ENCODE measurements around the gene DOCK3. TPM values are rescaled to one million over a fixed set of nuclear protein-coding genes. Genes with fewer than 3 reads are reported as not detected.
A peak's percentile ranks its signal among the peaks of the same experiment; 100 is the strongest.

DOCK3 gene
- total and polyA plus RNA-seq, 2 donors (not counting 3 experiments of a cell fraction or from before 2014, with no cell fraction given) = 0.08 to 0.13 TPM

DNA sequence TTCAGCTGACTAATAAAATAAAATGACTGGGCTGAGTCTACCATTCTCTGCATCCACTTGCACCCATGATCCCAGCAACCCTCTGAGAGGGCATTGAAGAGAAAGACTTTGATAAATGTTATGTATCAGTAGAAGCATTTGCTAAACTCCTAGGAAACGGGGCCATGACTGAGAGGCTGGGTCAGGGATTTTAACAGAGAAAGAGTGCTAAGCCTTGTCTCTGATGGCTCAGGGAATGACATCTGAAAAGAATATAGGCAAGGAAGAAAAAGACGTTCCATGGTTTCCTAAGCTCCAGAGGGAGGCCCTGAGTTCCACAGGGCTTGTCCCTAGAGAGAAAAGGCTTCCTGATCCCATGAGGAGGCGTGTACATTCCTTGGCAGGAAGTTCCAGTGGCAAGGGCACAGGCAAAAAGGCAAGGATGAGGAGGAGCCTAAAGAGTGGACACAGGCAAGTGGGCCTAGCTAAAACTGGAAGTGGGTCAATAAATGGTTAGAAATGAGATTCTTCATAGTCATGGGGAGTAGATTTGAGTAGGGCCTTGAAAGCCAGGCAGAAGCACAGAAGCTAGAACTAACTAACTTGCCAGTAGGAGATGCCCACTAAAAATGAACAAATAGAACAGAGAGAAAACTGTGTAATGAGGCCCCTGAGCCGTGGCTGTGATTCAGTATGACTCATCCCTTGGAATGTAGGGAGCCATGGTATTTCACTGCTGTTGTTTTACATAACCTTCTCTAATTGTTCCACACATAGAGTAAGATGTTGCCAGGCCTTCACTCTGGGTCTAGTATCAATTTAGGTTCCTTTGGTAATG lies 665.5 kb downstream of the DOCK3 start:
- peaks cover 15% of the 10 kb centered on the region for H3K4me1 ChIP-seq (ENCODE audit: control insufficient read depth, extremely low read depth, insufficient read depth, low read length)
- peak overlapping the region; percentile 23 for H3K4me2 ChIP-seq (ENCODE audit: insufficient read depth, low read length)
- H3K9me1 ChIP-seq (replicated peaks; ENCODE audit: control insufficient read depth, extremely low read depth, insufficient read depth, low read length) = no peaks in the 10 kb centered on the region
- dilution Hi-C loops (cut with MboI; ENCODE audit: extremely low pct_ligation_motif_present, low sequenced_read_pairs) = no loop called here
- peak overlapping the region; percentile 27 for H3K9ac ChIP-seq (replicated peaks; ENCODE audit: extremely low read depth, insufficient read depth, low read length)
- ChIA-PET POLR2A (interaction anchor here (1.8 kb wide), 1 partner anchor 45 kb away, joined by 7 read pairs; the partner anchor contains the start of gene MANF), CTCF (interaction anchor here (0.9 to 3.6 kb wide), 7 partner anchors 24 to 724 kb away, joined by 3 to 13 read pairs (median 4); no protein-coding TSS in a partner anchor)
- TF ChIP-seq MYC (IDR thresholded peaks at IDR 0.05; ENCODE audit: low read depth, low read length) (no peak), POLR2A (IDR thresholded peaks at IDR 0.05; ENCODE audit: low read depth, low read length) (no peak), JUN (IDR thresholded peaks at IDR 0.05; ENCODE audit: borderline replicate concordance, insufficient read depth, insufficient read length, low read depth) (peak; percentile 99), FOS (IDR thresholded peaks at IDR 0.05; ENCODE audit: borderline replicate concordance, insufficient read depth, low read length) (peak; percentile 97), CTCF (IDR thresholded peaks at IDR 0.05; ENCODE audit: extremely low read depth in 1 of 2, insufficient read depth in 1 of 2, low read depth in 1 of 2, low read length in 2 of 2) (no peak), GATA2 (IDR thresholded peaks at IDR 0.05; ENCODE audit: insufficient read depth, insufficient read length, low read depth, low read length) (no peak), EZH2 (IDR thresholded peaks at IDR 0.05; ENCODE audit: borderline replicate concordance, low read depth, low read length, severe bottlenecking) (no peak), POLR2AphosphoS5 (IDR thresholded peaks at IDR 0.05; ENCODE audit: insufficient read depth, low read depth, low read length) (peak; percentile 64)
- TF ChIP-seq, protein P1, sequence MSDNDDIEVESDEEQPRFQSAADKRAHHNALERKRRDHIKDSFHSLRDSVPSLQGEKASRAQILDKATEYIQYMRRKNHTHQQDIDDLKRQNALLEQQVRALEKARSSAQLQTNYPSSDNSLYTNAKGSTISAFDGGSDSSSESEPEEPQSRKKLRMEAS (IDR thresholded peaks at IDR 0.05; ENCODE audit: insufficient read depth, insufficient read length) = peak; percentile 5
- intact Hi-C loops (cut with micrococcal nuclease) = loop anchor here (1.0 kb wide), 2 partner anchors 45 to 159 kb away; partner anchors contain the start of gene MANF
- no peak overlapping the region for H3K4me3 ChIP-seq (replicated peaks in 1 of 3; ENCODE audit: insufficient read depth in 1 of 3, low read depth in 1 of 3, low read length in 3 of 3)
- peaks cover under 1 to 3% of the 10 kb centered on the region in 2 experiments for H3K27me3 ChIP-seq (ENCODE audit: control insufficient read depth in 2 of 2, insufficient read depth in 2 of 2, low read length in 2 of 2)
- H3K79me2 ChIP-seq (ENCODE audit: control insufficient read depth, insufficient read depth, low read length) = no peaks in the 10 kb centered on the region
- DNase-seq (ENCODE audit: low read depth, low spot score) = peak; percentile 89
- H3K9me3 ChIP-seq (replicated peaks; ENCODE audit: control insufficient read depth, insufficient read depth, low read length) = no peaks in the 10 kb centered on the region
- no peaks in the 10 kb centered on the region for H4K20me1 ChIP-seq (replicated peaks; ENCODE audit: control insufficient read depth, extremely low read depth, insufficient read depth, low read length)
- H3K36me3 ChIP-seq (ENCODE audit: control insufficient read depth in 2 of 2, extremely low read depth in 1 of 2, insufficient read depth in 2 of 2, low read length in 2 of 2) = no peaks in the 10 kb centered on the region
- peak overlapping the region; percentile 84 for H3K27ac ChIP-seq (ENCODE audit: insufficient read depth, low read depth, low read length)
- peak overlapping the region; percentile 88 for H2AFZ ChIP-seq (ENCODE audit: low read depth, low read length)
- FAIRE-seq = peak; percentile 97
- TSS peak; percentile 93 for BruUV-seq (replicated peaks)

Data from endothelial cell of umbilical vein (primary cell).